ENCODE data around the gene TBX4.

DNA sequence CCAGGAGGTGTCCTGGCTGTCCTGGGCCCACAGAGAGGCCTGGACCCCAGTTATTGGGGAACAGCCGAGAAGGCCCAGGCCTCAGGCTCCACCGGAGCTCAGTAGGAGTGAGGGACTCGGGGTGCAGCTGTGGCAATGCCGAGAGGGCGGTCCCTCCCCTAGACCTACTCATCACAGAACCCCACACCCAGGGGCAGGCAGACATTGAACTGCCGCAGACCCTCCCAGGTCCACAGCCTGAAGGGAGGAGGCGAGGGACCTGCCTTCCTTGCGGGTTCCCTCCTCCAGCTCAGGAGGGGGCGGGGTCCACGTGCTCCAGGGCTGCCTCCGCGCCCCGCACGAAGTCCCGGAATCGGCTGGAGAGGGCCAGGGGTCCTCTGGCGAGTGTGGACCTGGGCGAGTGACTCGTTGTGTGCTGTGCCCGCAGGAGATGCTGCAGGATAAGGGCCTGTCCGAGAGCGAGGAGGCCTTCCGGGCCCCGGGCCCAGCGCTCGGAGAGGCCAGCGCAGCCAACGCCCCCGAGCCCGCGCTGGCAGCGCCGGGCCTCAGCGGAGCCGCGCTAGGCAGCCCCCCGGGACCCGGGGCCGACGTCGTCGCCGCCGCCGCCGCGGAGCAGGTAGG lies 3.9 kb downstream of the TBX4 start:
- TF ChIP-seq, protein P1, sequence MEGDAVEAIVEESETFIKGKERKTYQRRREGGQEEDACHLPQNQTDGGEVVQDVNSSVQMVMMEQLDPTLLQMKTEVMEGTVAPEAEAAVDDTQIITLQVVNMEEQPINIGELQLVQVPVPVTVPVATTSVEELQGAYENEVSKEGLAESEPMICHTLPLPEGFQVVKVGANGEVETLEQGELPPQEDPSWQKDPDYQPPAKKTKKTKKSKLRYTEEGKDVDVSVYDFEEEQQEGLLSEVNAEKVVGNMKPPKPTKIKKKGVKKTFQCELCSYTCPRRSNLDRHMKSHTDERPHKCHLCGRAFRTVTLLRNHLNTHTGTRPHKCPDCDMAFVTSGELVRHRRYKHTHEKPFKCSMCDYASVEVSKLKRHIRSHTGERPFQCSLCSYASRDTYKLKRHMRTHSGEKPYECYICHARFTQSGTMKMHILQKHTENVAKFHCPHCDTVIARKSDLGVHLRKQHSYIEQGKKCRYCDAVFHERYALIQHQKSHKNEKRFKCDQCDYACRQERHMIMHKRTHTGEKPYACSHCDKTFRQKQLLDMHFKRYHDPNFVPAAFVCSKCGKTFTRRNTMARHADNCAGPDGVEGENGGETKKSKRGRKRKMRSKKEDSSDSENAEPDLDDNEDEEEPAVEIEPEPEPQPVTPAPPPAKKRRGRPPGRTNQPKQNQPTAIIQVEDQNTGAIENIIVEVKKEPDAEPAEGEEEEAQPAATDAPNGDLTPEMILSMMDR (IDR thresholded peaks at IDR 0.05), result no peak
- TF ChIP-seq EZH2 (IDR thresholded peaks at IDR 0.05), result no peak
- TF ChIP-seq EZH2phosphoT487 (IDR thresholded peaks at IDR 0.05), result no peak
